Liver (tissue), 3 donors: ENCODE results near the gene GNG12.

Experiments
- CTCF ChIP-seq: fragments of 150-350 bp; IDR thresholded peaks from 2 replicates; pipeline ENCODE4 v1.5.1; 2017; ENCODE audit warnings: improper control_type of control experiment, low read depth, low read length; ENCODE audit not compliant: missing input control
- GABPA ChIP-seq, 2 donors: IDR thresholded peaks in 1 of 2; conservative IDR thresholded peaks in 1 of 2; 2 replicates each; pipeline ENCODE4 v1.6.1; 2016; ENCODE audit warnings: antibody characterized with exemption in 2 of 2, mild to moderate bottlenecking in 1 of 2, moderate library complexity in 1 of 2
- MAX ChIP-seq: IDR thresholded peaks from 2 replicates; pipeline ENCODE4 v1.6.1; 2016; ENCODE audit warnings: antibody characterized with exemption
- RAD21 ChIP-seq, 2 donors: IDR thresholded peaks; 2 replicates each; pipeline ENCODE4 v1.6.1; 2016; ENCODE audit warnings: antibody characterized with exemption in 2 of 2, mild to moderate bottlenecking in 2 of 2
- YY1 ChIP-seq: IDR thresholded peaks from 2 replicates; pipeline ENCODE4 v1.6.1; 2016; ENCODE audit warnings: antibody characterized with exemption, mild to moderate bottlenecking
- donor health status: healthy.
- donor health status: healthy.

- TF ChIP-seq CTCF (no peak), YY1 (no peak), MAX (no peak), GABPA (IDR thresholded peaks at IDR 0.05 in 1 of 2, conservative IDR thresholded peaks at IDR 0.05 in 1 of 2) (no peak), RAD21 (IDR thresholded peaks at IDR 0.05) (no peak)
Observed at GRCh38 chr1:67735206-67735605, 98.1 kb downstream of the GNG12 start.
